Measurements from ENCODE around the gene NOS1AP. TPM values are rescaled to one million over a fixed set of nuclear protein-coding genes. Genes with fewer than 3 reads are reported as not detected.

The NOS1AP gene
- total and polyA plus RNA-seq, 2 experiments from 2014 or later: 5.8 to 6.6 TPM

- Histone ChIP-seq H3K4me3 (no peak overlapping the region), H3K9me2 (ENCODE audit: insufficient read depth) (peaks cover 4% of the 10 kb centered on the region; the same call in 1 of the 2 replicates), H2AFZ (no peak overlapping the region), H4K20me1 (replicated peaks; ENCODE audit: insufficient read depth) (peaks cover 12% of the 10 kb centered on the region; the same call in 1 of the 2 replicates), H3K4me2 (no peak overlapping the region), H3K4me1 (ENCODE audit: insufficient read depth) (no peaks in the 10 kb centered on the region), H3F3A (replicated peaks; ENCODE audit: low read depth) (no peaks in the 10 kb centered on the region), H3K27me3 (ENCODE audit: insufficient read depth) (no peaks in the 10 kb centered on the region), H3K79me2 (replicated peaks; ENCODE audit: insufficient read depth) (peaks cover 8% of the 10 kb centered on the region), H3K36me3 (ENCODE audit: insufficient read depth) (no peaks in the 10 kb centered on the region), H3K27ac (ENCODE audit: low read depth) (no peak overlapping the region)
- Mint-ChIP-seq H3K4me1 (peaks cover 16% of the 10 kb centered on the region), H3K4me3 (no peak overlapping the region), H3K36me3 (ENCODE audit: low read depth) (peaks cover 27% of the 10 kb centered on the region; the same call in 2 of the 3 replicates), H3K27ac (no peak overlapping the region), H3K9me3 (peaks cover 6% of the 10 kb centered on the region; the same call in 1 of the 3 replicates), H3K27me3 (ENCODE audit: insufficient read depth, low read depth, poor library complexity) (no peaks in the 10 kb centered on the region)
- DNase-seq (ENCODE audit: low spot score) (no peak), ATAC-seq (no peak)
- TF ChIP-seq JUNB (IDR thresholded peaks at IDR 0.05; ENCODE audit: unreplicated experiment): no peak
- no peak for TF ChIP-seq STAT1 (IDR thresholded peaks at IDR 0.05; ENCODE audit: unreplicated experiment)
Observed at GRCh38 chr1:162108426-162108825, 38.9 kb downstream of the NOS1AP start.

GRCh38 chr1:162110910-162111309 is 41.4 kb downstream of the NOS1AP start:
- H3K9me2 ChIP-seq (ENCODE audit: insufficient read depth): peaks cover 4% of the 10 kb centered on the region; the same call in 1 of the 2 replicates
- H3F3A ChIP-seq (replicated peaks; ENCODE audit: low read depth): no peaks in the 10 kb centered on the region
- H3K4me2 ChIP-seq: no peak overlapping the region
- H3K27ac Mint-ChIP-seq: no peak overlapping the region
- TF ChIP-seq CTCF (conservative IDR thresholded peaks at IDR 0.05; ENCODE audit: low read depth in 2 of 2): no peak
- TF ChIP-seq POLR2AphosphoS5 (IDR thresholded peaks at IDR 0.05; ENCODE audit: low read depth): no peak
- TF ChIP-seq NANOG (IDR thresholded peaks at IDR 0.05; ENCODE audit: borderline replicate concordance): no peak
- TF ChIP-seq ETS1 (IDR thresholded peaks at IDR 0.05): no peak
- no peak for TF ChIP-seq STAT1 (IDR thresholded peaks at IDR 0.05; ENCODE audit: unreplicated experiment)
- TF ChIP-seq ZNF114 (CRISPR knock-in tag; IDR thresholded peaks at IDR 0.05): no peak
- TF ChIP-seq EZH2phosphoT487 (IDR thresholded peaks at IDR 0.05; ENCODE audit: unreplicated experiment): no peak
- H3K27me3 ChIP-seq (ENCODE audit: insufficient read depth): no peaks in the 10 kb centered on the region
- H3K27me3 Mint-ChIP-seq (ENCODE audit: insufficient read depth, low read depth, poor library complexity): no peaks in the 10 kb centered on the region
- H3K4me3 ChIP-seq: no peak overlapping the region
- no peak overlapping the region for H2AFZ ChIP-seq
- peaks cover 23% of the 10 kb centered on the region for H3K4me1 Mint-ChIP-seq
- DNase-seq (ENCODE audit: low spot score) (no peak), ATAC-seq (no peak)
- H4K20me1 ChIP-seq (replicated peaks; ENCODE audit: insufficient read depth): peaks cover 20% of the 10 kb centered on the region; the same call in 1 of the 2 replicates
- peaks cover 12% of the 10 kb centered on the region for H3K79me2 ChIP-seq (replicated peaks; ENCODE audit: insufficient read depth)
- H3K36me3 Mint-ChIP-seq (ENCODE audit: low read depth): peaks cover 18% of the 10 kb centered on the region; the same call in 2 of the 3 replicates
- no peak overlapping the region for H3K27ac ChIP-seq (ENCODE audit: low read depth)
- H3K4me1 ChIP-seq (ENCODE audit: insufficient read depth): no peaks in the 10 kb centered on the region
- H3K36me3 ChIP-seq (ENCODE audit: insufficient read depth): no peaks in the 10 kb centered on the region
- H3K4me3 Mint-ChIP-seq: no peak overlapping the region
- 0 out of 3 replicates have a peak, but pooled peaks cover 3% of the 10 kb centered on the region for H3K9me3 Mint-ChIP-seq
